GM12878 (cell line): ENCODE data around the gene CLDN12. TPM values are rescaled to one million over a fixed set of nuclear protein-coding genes. Genes with fewer than 3 reads are reported as not detected.

ENCODE experiments used
- ATAC-seq: fragments of 200-7000 bp; cut with Tn5 transposase; 3 replicates; pipeline ENCODE4 v1.9.1; 2020; ENCODE audit warnings: mild to moderate bottlenecking, moderate library complexity
- BruUV-seq: library from RNA; stranded (reverse); fragments of 400-500 nt; replicated peaks from 2 replicates; lab custom pipeline; 2021; lab: Mats Ljungman, UMichigan
- CTCF ChIA-PET: fragments of 300-600 bp; sonication (Branson Sonifier 250); formaldehyde crosslinking; extraction: SDS; loops from one replicate; lab custom pipeline; 2021; ENCODE audit warnings: inconsistent platforms; lab: Yijun Ruan, JAX
- POLR2A ChIA-PET: fragments of 350-600 bp; formaldehyde crosslinking; extraction: SDS; loops from one replicate; lab custom pipeline; 2021; ENCODE audit warnings: inconsistent platforms; lab: Charles Lee
- RAD21 ChIA-PET: fragments of 300-600 bp; sonication (Branson Sonifier 250); formaldehyde crosslinking; loops from one replicate; lab custom pipeline; 2023; ENCODE audit warnings: antibody characterized with exemption; ENCODE audit not compliant: unreplicated experiment; lab: Charles Lee
- SMC1A ChIA-PET: fragments of 300-600 bp; sonication (Branson Sonifier 250); formaldehyde crosslinking; loops from one replicate; lab custom pipeline; 2023; ENCODE audit not compliant: unreplicated experiment, uncharacterized antibody; lab: Charles Lee
- DNase-seq: peaks from one replicate; pipeline ENCODE4 v3.0.0-alpha.2; 2011; ENCODE audit warnings: low read depth, low spot score
- FAIRE-seq: peaks from 3 replicates; lab custom pipeline; 2011; peaks lifted over from hg19 to GRCh38; lab: Jason Lieb, UNC
- H2AFZ ChIP-seq: 2 replicates; pipeline ENCODE4 v1.6.0; 2011; ENCODE audit warnings: low read depth, low read length, control low read depth; ENCODE audit not compliant: control insufficient read depth
- H3K27ac ChIP-seq: 2 replicates; pipeline ENCODE4 v1.5.1; 2011; ENCODE audit warnings: control low read depth; ENCODE audit not compliant: control insufficient read depth, insufficient read depth
- H3K27me3 ChIP-seq, 2 experiments: replicated peaks in 1 of 2; 2 replicates each; pipeline versions ENCODE4 v1.6.0 to v1.6.1; 2011; ENCODE audit warnings: low read length in 1 of 2; ENCODE audit not compliant: control insufficient read depth in 2 of 2, insufficient read depth in 2 of 2
- H3K36me3 ChIP-seq, 2 experiments: 2 replicates each; pipeline ENCODE4 v1.5.1; 2011; ENCODE audit warnings: low read length in 1 of 2; ENCODE audit not compliant: control insufficient read depth in 2 of 2, insufficient read depth in 2 of 2
- H3K4me1 ChIP-seq: 2 replicates; pipeline ENCODE4 v1.6.1; 2011; ENCODE audit warnings: mild to moderate bottlenecking, low read length, moderate library complexity, mixed read lengths; ENCODE audit not compliant: control insufficient read depth, insufficient read depth
- H3K4me2 ChIP-seq: 2 replicates; pipeline ENCODE4 v1.6.0; 2011; ENCODE audit warnings: control low read depth; ENCODE audit not compliant: control insufficient read depth, insufficient read depth
- H3K4me3 ChIP-seq: fragments of 200-600 bp; sonication (generic); 2 replicates; pipeline ENCODE4 v1.5.1; 2016
- H3K79me2 ChIP-seq: 2 replicates; pipeline ENCODE4 v1.6.0; 2011; ENCODE audit warnings: low read length; ENCODE audit not compliant: control insufficient read depth, insufficient read depth
- H3K9ac ChIP-seq: 2 replicates; pipeline ENCODE4 v1.8.0; 2011; ENCODE audit warnings: low read length, control low read depth, mixed read lengths; ENCODE audit not compliant: control insufficient read depth, insufficient read depth
- H3K9me3 ChIP-seq: replicated peaks from 3 replicates; pipeline ENCODE4 v1.5.1; 2011; ENCODE audit warnings: mild to moderate bottlenecking, low read length; ENCODE audit not compliant: control insufficient read depth, insufficient read depth
- H4K20me1 ChIP-seq: 2 replicates; pipeline ENCODE4 v1.6.0; 2011; ENCODE audit not compliant: control insufficient read depth, insufficient read depth
- BCL11A ChIP-seq: IDR thresholded peaks from 2 replicates; pipeline ENCODE4 v1.6.1; 2011; ENCODE audit warnings: low read depth, low read length
- EP300 ChIP-seq, 2 experiments: fragments of 150-350 bp in 1 of 2; IDR thresholded peaks; 2 replicates each; pipeline ENCODE4 v1.6.1; 2011 to 2012; ENCODE audit warnings: low read depth in 2 of 2, low read length in 2 of 2, borderline replicate concordance in 1 of 2, improper control_type of control experiment in 1 of 2, inconsistent platforms in 1 of 2; ENCODE audit not compliant: control insufficient read depth in 1 of 2
- HDGF ChIP-seq: fragments of 450-650 bp; IDR thresholded peaks from 2 replicates; pipeline ENCODE4 v1.6.1; 2016; ENCODE audit warnings: antibody characterized with exemption
- IRF4 ChIP-seq: IDR thresholded peaks from 2 replicates; pipeline ENCODE4 v1.6.1; 2011; ENCODE audit warnings: low read depth, low read length
- LARP7 ChIP-seq: fragments of 450-650 bp; IDR thresholded peaks from 2 replicates; pipeline ENCODE4 v1.6.1; 2017; ENCODE audit warnings: mild to moderate bottlenecking
- MXI1 ChIP-seq: fragments of 150-350 bp; IDR thresholded peaks from 2 replicates; pipeline ENCODE4 v1.6.1; 2011; ENCODE audit warnings: low read depth, mild to moderate bottlenecking, inconsistent platforms, low read length, improper control_type of control experiment
- NR2C1 ChIP-seq: fragments of 450-650 bp; IDR thresholded peaks from 2 replicates; pipeline ENCODE4 v1.6.1; 2017; ENCODE audit warnings: antibody characterized with exemption, mild to moderate bottlenecking, moderate library complexity
- POLR2A ChIP-seq: IDR thresholded peaks from 2 replicates; pipeline ENCODE4 v1.6.1; 2011; ENCODE audit warnings: low read depth, mild to moderate bottlenecking, low read length
- RBBP5 ChIP-seq: fragments of 200-600 bp; sonication (generic); conservative IDR thresholded peaks from 2 replicates; pipeline ENCODE4 v1.6.1; 2016
- RELA ChIP-seq: fragments of 450-650 bp; IDR thresholded peaks from 2 replicates; pipeline ENCODE4 v1.8.0; 2014; ENCODE audit warnings: borderline replicate concordance; ENCODE audit not compliant: partially characterized antibody
- SREBF1 ChIP-seq: IDR thresholded peaks from 2 replicates; pipeline ENCODE4 v1.6.1; 2012; ENCODE audit warnings: mild to moderate bottlenecking, low read length
- ZBED1 ChIP-seq: IDR thresholded peaks from 2 replicates; pipeline ENCODE4 v1.6.1; 2016; ENCODE audit warnings: borderline replicate concordance
- ZNF274 ChIP-seq: IDR thresholded peaks from one replicate; pipeline ENCODE4 v1.8.0; 2011; ENCODE audit not compliant: insufficient read length, insufficient read depth
- WGBS: methylation state at CpG from one replicate; pipeline ENCODE4 v1.1.6; 2016; ENCODE audit warnings: low lambda C conversion rate; ENCODE audit not compliant: insufficient replicate concordance, insufficient coverage; ENCODE audit errors: missing lambda C conversion rate; 5-methylcytosine and 5-hydroxymethylcytosine counted together
- in situ Hi-C: fragments of 300-500 bp; cut with MboI; formaldehyde crosslinking; loops from 9 replicates; pipeline ENCODE4 v1.14.3; 2018; ENCODE audit warnings: mixed read lengths
- intact Hi-C: fragments of 100-400 bp; cut with micrococcal nuclease; formaldehyde crosslinking; loops from one replicate; pipeline ENCODE4 v1.14.2; 2022; ENCODE audit not compliant: unreplicated experiment
- polyA plus RNA-seq, 11 experiments: library from polyadenylated mRNA; depleted of rRNA in 4 of 11; unstranded in 6 of 11; stranded (reverse) in 5 of 11; fragments of >200 nt; fragmentation: Nextera tagmentation in 4 of 11; fragmentation: Illumina TruSeq in 1 of 11; extraction: Ambion mirVana in 4 of 11; extraction: Trizol in 1 of 11; gene quantifications; 1 replicate in 1 of 11; 2 replicates in 10 of 11; pipeline versions ENCODE4 v1.2.1 to v1.2.3, GENCODE V29; 2011 to 2016; ENCODE audit warnings: inconsistent platforms in 2 of 11, missing spikeins in 2 of 11, low read depth in 1 of 11
- total RNA-seq, 4 experiments: library from RNA; depleted of rRNA in 3 of 4; stranded (reverse); fragments of >200 nt in 3 of 4; fragmentation: Illumina TruSeq in 1 of 4; extraction: Trizol in 1 of 4; gene quantifications; 2 replicates each; pipeline versions ENCODE4 v1.2.1 to v1.2.3, GENCODE V29; 2013 to 2021
- TF ChIP-seq, protein P1 (sequence below): fragments of 450-650 bp; IDR thresholded peaks from 2 replicates; pipeline ENCODE4 v1.6.1; 2017; ENCODE audit warnings: mild to moderate bottlenecking, moderate library complexity

The CLDN12 gene
- total and polyA plus RNA-seq, 10 of the 15 experiments (the other 5 are each of a cell fraction or from before 2014, with no cell fraction given), result 3.1 to 41.1 (median 6.8) TPM

DNA sequence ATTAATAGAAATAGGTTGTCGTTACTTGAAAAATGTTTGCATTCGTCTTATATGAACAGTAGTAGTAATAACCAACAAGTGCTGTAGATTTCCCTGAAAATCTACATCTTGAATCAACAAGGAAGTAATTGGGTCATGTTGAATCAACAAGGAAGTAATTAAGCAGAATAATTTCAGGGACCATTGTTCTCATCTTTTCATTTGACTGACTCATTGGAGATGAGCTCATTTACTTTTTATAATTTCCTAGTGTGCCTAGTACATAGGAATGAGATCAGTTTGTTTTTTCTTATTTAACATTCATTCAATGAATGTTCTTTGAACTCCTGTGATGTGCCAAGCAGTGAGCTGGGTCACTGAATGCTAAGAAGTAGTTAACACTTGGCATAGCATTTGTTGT, 8.2 kb downstream of the CLDN12 start:
- Histone ChIP-seq H3K9ac (no peak overlapping the region), H3K79me2 (no peaks in the 10 kb centered on the region), H3K4me1 (no peaks in the 10 kb centered on the region), H3K27me3 (no peaks in the 10 kb centered on the region), H3K9me3 (no peaks in the 10 kb centered on the region), H3K4me2 (no peak overlapping the region), H3K36me3 (no peaks in the 10 kb centered on the region; a peak in 1 of 4 replicates), H3K27ac (no peak overlapping the region)
- RAD21 ChIA-PET, result interaction anchor here (1.2 kb wide), 2 partner anchors 9 to 16 kb away, joined by 3 to 4 read pairs; partner anchors contain the start of gene CLDN12
- CTCF ChIA-PET, result interaction anchor here (0.7 to 2.6 kb wide), 8 partner anchors 9 to 257 kb away, joined by 3 to 18 read pairs (median 6); partner anchors contain the start of genes GTPBP10 and STEAP1
- intact Hi-C loops, result loop anchor here (5.0 kb wide), 1 partner anchor 259 kb away; the partner anchor contains the start of gene STEAP1
- DNase-seq, result no peak
- SMC1A ChIA-PET, result interaction anchor here (0.9 to 3.5 kb wide), 12 partner anchors 10 to 259 kb away, joined by 3 to 20 read pairs (median 4); no protein-coding TSS in a partner anchor
- FAIRE-seq, result no peak
- 98% methylated on average over 2 of the region's 2 CpGs for WGBS
- no TSS peak for BruUV-seq
- TF ChIP-seq HDGF (no peak), IRF4 (no peak), POLR2A (no peak), EP300 (IDR thresholded peaks at IDR 0.05; ENCODE audit: borderline replicate concordance in 1 of 2, control insufficient read depth in 1 of 2, low read depth in 2 of 2, low read length in 2 of 2) (no peak), BCL11A (no peak), ZBED1 (no peak), RBBP5 (no peak), RELA (no peak), ZNF274 (no peak), SREBF1 (no peak), LARP7 (no peak), NR2C1 (no peak), MXI1 (no peak)
- TF ChIP-seq, protein P1, sequence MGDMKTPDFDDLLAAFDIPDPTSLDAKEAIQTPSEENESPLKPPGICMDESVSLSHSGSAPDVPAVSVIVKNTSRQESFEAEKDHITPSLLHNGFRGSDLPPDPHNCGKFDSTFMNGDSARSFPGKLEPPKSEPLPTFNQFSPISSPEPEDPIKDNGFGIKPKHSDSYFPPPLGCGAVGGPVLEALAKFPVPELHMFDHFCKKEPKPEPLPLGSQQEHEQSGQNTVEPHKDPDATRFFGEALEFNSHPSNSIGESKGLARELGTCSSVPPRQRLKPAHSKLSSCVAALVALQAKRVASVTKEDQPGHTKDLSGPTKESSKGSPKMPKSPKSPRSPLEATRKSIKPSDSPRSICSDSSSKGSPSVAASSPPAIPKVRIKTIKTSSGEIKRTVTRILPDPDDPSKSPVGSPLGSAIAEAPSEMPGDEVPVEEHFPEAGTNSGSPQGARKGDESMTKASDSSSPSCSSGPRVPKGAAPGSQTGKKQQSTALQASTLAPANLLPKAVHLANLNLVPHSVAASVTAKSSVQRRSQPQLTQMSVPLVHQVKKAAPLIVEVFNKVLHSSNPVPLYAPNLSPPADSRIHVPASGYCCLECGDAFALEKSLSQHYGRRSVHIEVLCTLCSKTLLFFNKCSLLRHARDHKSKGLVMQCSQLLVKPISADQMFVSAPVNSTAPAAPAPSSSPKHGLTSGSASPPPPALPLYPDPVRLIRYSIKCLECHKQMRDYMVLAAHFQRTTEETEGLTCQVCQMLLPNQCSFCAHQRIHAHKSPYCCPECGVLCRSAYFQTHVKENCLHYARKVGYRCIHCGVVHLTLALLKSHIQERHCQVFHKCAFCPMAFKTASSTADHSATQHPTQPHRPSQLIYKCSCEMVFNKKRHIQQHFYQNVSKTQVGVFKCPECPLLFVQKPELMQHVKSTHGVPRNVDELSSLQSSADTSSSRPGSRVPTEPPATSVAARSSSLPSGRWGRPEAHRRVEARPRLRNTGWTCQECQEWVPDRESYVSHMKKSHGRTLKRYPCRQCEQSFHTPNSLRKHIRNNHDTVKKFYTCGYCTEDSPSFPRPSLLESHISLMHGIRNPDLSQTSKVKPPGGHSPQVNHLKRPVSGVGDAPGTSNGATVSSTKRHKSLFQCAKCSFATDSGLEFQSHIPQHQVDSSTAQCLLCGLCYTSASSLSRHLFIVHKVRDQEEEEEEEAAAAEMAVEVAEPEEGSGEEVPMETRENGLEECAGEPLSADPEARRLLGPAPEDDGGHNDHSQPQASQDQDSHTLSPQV, result no peak
- TF ChIP-seq, all 136 proteins: peak for 0
- Histone ChIP-seq H3K4me3 (no peak overlapping the region), H4K20me1 (no peaks in the 10 kb centered on the region), H2AFZ (no peak overlapping the region)
- ATAC-seq, result no peak
- POLR2A ChIA-PET, result no interaction called here
- in situ Hi-C loops, result no loop called here
